IPS DF 6.9 (cell line): ENCODE results near the gene IL23R.

Source experiments
- DNase-seq: peaks from one replicate; pipeline ENCODE4 v3.0.0-alpha.2; 2013; ENCODE audit warnings: low read depth, low spot score
- H3K27ac ChIP-seq: one replicate; pipeline ENCODE4 v1.5.1; 2013; ENCODE audit warnings: low read length, control low read depth
- H3K27me3 ChIP-seq: 2 replicates; pipeline ENCODE4 v1.6.1; 2013; ENCODE audit warnings: mild to moderate bottlenecking, low read length; ENCODE audit not compliant: control insufficient read depth, insufficient read depth
- H3K36me3 ChIP-seq: 2 replicates; pipeline ENCODE4 v1.6.1; 2013; ENCODE audit warnings: low read length; ENCODE audit not compliant: control insufficient read depth, insufficient read depth
- H3K4me1 ChIP-seq: 2 replicates; pipeline ENCODE4 v1.6.1; 2013; ENCODE audit warnings: low read length; ENCODE audit not compliant: control insufficient read depth, insufficient read depth
- H3K4me3 ChIP-seq: 2 replicates; pipeline ENCODE4 v1.5.1; 2013; ENCODE audit warnings: mild to moderate bottlenecking, low read length
- H3K9me3 ChIP-seq: 2 replicates; pipeline ENCODE4 v1.6.1; 2013; ENCODE audit warnings: low read length, inconsistent platforms; ENCODE audit not compliant: control insufficient read depth, insufficient read depth
- WGBS: extraction: QIAGEN DNeasy Blood & Tissue Kit; methylation state at CpG from one replicate; pipeline ENCODE4 v1.1.7; 2013; ENCODE audit warnings: mixed read lengths, missing lambda C conversion rate; ENCODE audit not compliant: insufficient read length, insufficient coverage; 5-methylcytosine and 5-hydroxymethylcytosine counted together

IL23R gene

DNA sequence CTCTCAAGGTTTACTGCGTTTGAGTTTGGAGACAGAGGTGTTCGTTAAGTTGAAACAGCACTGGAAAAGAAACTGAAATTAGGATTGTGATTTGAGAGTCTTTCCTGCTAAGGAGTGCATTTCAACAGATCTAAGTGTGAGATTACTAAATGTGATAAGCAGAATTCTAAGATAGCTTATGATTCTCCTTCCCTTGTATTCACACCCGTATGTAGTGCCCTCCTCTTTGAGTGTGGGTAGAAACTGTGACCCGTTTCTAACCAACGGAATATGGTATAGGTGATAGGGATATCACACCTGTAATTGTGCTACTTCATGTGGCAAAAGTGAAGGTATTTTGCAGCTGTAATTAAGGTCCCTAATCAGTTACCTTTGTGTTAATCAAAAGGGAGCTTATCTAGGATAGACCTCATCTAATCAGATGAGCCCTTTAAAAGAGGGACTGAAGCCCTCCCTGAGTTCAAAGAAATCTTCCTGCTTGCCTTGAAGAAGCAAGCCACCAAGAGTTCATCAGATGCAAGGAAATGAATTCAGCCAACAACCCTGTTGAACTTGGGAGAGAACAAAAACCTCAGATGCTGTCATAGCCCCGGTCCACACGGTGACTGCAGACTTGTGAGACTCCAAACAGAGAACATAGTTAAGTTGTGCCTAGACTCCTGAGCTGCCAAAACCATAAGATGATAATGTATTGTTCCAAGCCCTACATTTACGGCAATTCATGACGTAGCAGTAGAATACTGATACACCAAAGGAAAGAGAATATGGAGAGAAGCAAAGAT lies 128.8 kb downstream of the IL23R start:
- Histone ChIP-seq H3K27ac (no peak overlapping the region), H3K4me3 (no peak overlapping the region), H3K9me3 (no peaks in the 10 kb centered on the region), H3K27me3 (no peaks in the 10 kb centered on the region), H3K4me1 (no peaks in the 10 kb centered on the region), H3K36me3 (no peaks in the 10 kb centered on the region)
- WGBS, result no CpG with 5 or more reads among the region's 9 CpGs
- no peak for DNase-seq

DNA sequence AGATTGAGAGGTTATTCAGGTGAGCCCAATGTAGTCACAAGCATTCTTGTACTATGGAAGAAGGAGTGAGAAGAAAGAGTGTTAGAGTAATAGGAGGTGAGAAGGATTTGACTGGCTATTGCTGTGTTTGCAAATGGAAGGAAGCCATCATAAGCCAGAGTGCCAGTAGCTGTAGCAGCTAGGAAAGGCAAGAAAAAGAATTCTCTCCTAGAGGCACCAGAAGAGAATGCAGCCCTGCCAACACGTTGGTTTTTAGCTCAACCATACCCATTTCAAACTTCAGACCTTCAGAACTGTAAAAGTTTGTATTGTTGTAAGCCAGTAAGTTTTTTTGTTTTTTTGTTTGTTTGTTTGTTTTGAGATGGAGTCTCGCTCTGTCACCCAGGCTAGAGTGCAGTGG lies 132.5 kb downstream of the IL23R start:
- no CpG with 5 or more reads among the region's 2 CpGs for WGBS
- no peak overlapping the region for H3K27ac ChIP-seq
- H3K36me3 ChIP-seq, result no peaks in the 10 kb centered on the region
- H3K9me3 ChIP-seq, result no peaks in the 10 kb centered on the region
- no peaks in the 10 kb centered on the region for H3K27me3 ChIP-seq
- H3K4me3 ChIP-seq, result no peak overlapping the region
- DNase-seq, result no peak
- H3K4me1 ChIP-seq, result no peaks in the 10 kb centered on the region

DNA sequence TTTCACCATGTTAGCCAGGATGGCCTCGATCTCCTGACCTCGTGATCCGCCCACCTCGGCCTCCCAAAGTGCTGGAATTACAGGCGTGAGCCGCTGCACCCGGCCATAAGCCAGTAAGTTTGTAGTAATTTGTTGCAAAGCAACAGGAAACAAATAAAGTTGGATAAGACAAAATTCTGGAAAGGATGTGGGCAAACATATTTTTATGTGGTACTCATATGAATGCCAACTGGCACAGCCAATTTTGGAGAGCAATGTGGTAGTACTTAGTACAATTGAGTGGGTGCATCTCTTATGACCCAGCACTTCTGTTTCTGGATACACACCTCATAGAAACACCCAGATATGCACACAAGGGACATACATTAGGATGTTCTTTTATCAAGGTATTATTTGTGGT lies 133.0 kb downstream of the IL23R start:
- no CpG with 5 or more reads among the region's 7 CpGs for WGBS

DNA sequence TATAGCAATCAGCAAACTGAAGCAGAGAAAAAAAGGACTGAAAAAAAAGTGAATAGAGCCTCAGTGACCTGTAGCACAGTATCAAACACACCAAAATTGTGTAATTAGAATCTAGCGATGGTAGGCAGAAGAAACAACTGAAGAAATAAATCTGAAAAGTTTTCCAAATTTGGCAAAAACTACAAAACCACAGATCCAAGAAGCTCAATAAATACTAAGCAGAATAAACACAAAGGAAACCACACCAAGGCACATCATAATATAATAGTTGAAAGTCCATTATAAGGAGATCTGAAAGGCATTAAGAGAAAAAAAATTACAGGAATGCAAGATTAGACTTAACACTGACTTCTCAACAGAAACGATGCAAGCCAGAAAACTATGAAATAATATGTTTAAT lies 134.3 kb downstream of the IL23R start:
- WGBS, result no CpG with 5 or more reads among the region's 2 CpGs

More for the DNA sequence above, 133.0 kb downstream of the IL23R start:
- Histone ChIP-seq H3K27me3 (no peaks in the 10 kb centered on the region), H3K9me3 (no peaks in the 10 kb centered on the region), H3K4me3 (no peak overlapping the region), H3K36me3 (no peaks in the 10 kb centered on the region), H3K4me1 (no peaks in the 10 kb centered on the region), H3K27ac (no peak overlapping the region)
- DNase-seq, result no peak

DNA sequence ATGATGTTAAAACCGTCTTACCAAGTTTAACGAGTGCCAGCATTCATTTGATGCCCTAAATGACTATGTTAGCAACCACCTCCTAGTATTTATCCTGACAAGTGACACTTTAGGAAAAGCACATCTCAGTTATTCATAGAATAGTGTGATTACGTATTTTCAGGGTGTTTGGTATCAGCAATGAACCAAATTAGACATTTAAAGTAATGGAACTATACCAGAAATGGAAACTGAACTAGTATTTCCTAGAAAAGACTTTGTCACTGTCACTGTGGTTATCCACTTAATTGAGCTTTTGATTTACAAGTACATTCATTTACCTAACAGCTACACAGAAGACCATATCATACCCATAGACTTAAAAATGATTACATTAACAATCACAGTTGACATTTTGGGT lies 137.8 kb downstream of the IL23R start:
- DNase-seq, result no peak
- WGBS, result no CpG with 5 or more reads among the region's 3 CpGs
- peaks cover 2% of the 10 kb centered on the region; the same call in 1 of the 2 replicates for H3K4me1 ChIP-seq
- no peaks in the 10 kb centered on the region for H3K36me3 ChIP-seq
- H3K27ac ChIP-seq, result no peak overlapping the region
- H3K27me3 ChIP-seq, result peaks cover 13% of the 10 kb centered on the region
- H3K9me3 ChIP-seq, result no peaks in the 10 kb centered on the region
- no peak overlapping the region for H3K4me3 ChIP-seq

More for the DNA sequence above, 134.3 kb downstream of the IL23R start:
- H3K4me3 ChIP-seq, result no peak overlapping the region
- no peaks in the 10 kb centered on the region for H3K27me3 ChIP-seq
- H3K4me1 ChIP-seq, result no peaks in the 10 kb centered on the region
- no peak overlapping the region for H3K27ac ChIP-seq
- no peaks in the 10 kb centered on the region for H3K36me3 ChIP-seq
- no peaks in the 10 kb centered on the region for H3K9me3 ChIP-seq
- DNase-seq, result no peak

DNA sequence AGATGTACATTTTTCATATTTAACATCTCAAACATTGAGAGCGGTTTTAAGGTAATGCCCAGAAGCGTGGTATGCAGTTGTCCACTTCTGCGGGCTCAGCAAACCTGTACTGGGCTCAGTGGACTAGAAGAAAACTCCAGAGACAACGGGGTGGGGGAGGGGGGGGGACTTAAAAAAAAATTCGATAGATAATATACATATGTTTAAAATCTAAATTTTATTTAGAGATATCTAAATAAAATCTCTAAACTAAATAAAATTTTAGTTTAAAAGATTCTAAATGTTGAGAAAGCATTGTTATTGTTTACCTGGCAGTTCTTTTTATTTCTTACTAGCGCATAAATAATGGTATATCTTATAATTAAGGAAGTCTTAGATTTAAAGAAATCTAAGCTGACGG lies 140.3 kb downstream of the IL23R start:
- DNase-seq, result no peak
- Histone ChIP-seq H3K36me3 (no peaks in the 10 kb centered on the region), H3K27me3 (peaks cover 13% of the 10 kb centered on the region), H3K4me3 (no peak overlapping the region), H3K9me3 (no peaks in the 10 kb centered on the region), H3K4me1 (peaks cover 2% of the 10 kb centered on the region; the same call in 1 of the 2 replicates), H3K27ac (no peak overlapping the region)
- no CpG with 5 or more reads among the region's 7 CpGs for WGBS

DNA sequence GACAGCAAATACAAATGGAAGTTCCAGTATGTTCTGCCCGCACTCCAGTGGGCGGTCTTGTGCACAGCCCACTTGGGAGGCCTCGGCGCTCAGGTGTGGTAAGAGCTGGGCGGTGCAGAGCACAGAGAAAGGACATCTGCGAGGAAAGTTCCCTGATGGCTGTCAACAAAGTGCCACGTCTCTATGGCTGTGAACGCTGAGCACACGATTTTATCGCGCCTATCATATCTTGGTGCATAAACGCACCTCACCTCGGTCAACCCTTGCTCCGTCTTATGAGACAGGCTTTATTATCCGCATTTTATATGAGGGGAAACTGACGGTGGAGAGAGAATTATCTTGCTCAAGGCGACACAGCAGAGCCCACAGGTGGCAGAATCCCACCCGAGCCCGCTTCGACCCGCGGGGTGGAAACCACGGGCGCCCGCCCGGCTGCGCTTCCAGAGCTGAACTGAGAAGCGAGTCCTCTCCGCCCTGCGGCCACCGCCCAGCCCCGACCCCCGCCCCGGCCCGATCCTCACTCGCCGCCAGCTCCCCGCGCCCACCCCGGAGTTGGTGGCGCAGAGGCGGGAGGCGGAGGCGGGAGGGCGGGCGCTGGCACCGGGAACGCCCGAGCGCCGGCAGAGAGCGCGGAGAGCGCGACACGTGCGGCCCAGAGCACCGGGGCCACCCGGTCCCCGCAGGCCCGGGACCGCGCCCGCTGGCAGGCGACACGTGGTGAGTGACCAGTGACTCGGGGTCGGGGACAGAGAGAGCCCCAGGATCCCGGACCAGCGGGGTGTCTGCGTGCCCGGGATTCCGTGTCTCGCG lies 141.2 kb downstream of the IL23R start, which contains the start of gene IL12RB2:
IL12RB2 (plus strand) TSS at position 623 of the 810 bp plus-strand sequence. CDS start 12,496 bp downstream, outside the sequence.
- Histone ChIP-seq H3K4me1 (peaks cover 2% of the 10 kb centered on the region; the same call in 1 of the 2 replicates), H3K36me3 (no peaks in the 10 kb centered on the region), H3K9me3 (no peaks in the 10 kb centered on the region), H3K27me3 (peaks cover 13% of the 10 kb centered on the region), H3K4me3 (peak within 1 kb of the TSS; percentile 60), H3K27ac (no peak within 1 kb of the TSS)
- no CpG with 5 or more reads among the region's 75 CpGs for WGBS
- DNase-seq, result no peak

DNA sequence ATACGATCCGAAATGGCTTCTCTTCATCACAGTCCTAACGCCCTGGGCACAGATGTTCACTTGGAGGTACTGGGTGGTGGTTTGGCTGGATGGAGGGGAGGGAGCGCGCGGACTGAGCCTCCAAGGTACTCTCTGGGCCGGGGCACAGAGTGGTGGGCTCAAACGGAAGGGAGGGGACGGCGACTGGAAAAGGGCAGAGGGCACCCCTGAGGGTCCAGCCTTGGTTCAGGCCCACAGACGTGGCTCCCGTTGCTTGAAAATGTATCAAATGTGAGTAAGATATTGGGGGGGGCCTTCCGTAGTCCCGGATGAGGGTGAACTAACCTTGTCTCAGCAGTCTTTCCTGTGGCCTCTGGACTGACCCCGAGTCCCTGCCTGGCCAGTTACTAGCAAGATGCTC lies 141.9 kb downstream of the IL23R start:
- no peak for DNase-seq
- H3K27ac ChIP-seq, result no peak overlapping the region
- H3K4me1 ChIP-seq, result peaks cover 2% of the 10 kb centered on the region; the same call in 1 of the 2 replicates
- WGBS, result no CpG with 5 or more reads among the region's 15 CpGs
- no peaks in the 10 kb centered on the region for H3K36me3 ChIP-seq
- no peaks in the 10 kb centered on the region for H3K9me3 ChIP-seq
- peak overlapping the region; percentile 34; the same call in 1 of the 2 replicates for H3K4me3 ChIP-seq
- H3K27me3 ChIP-seq, result peaks cover 13% of the 10 kb centered on the region
